GM21381 (cell line): ENCODE measurements around the gene ISG20L2.

Experiments
- ATAC-seq: cut with Tn5 transposase; IDR thresholded peaks from one replicate; pipeline ENCODE4 v1.9.1; 2021; ENCODE audit warnings: mild to moderate bottlenecking, moderate library complexity; ENCODE audit not compliant: unreplicated experiment

Gene ISG20L2

DNA sequence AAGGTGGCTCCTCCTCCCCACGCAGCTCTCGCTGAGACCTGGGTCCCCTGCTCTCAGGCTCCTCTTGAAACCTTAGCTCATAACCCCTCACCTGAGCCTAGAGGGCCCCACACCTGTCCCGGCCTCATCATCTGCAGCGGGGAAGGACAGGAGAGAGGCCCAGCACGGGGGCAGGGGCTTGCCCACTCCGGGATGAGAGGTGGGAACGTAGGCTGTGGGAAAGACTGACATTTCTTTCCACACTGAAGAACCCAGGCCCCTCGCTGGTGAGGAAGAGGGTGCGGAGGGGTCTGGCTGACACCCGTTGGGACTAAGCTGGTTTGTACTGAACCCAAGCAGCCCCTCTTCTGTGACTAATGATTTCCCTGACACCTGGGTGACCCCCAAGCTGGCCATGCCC lies 37.4 kb downstream of the ISG20L2 start:
- no peak for ATAC-seq

DNA sequence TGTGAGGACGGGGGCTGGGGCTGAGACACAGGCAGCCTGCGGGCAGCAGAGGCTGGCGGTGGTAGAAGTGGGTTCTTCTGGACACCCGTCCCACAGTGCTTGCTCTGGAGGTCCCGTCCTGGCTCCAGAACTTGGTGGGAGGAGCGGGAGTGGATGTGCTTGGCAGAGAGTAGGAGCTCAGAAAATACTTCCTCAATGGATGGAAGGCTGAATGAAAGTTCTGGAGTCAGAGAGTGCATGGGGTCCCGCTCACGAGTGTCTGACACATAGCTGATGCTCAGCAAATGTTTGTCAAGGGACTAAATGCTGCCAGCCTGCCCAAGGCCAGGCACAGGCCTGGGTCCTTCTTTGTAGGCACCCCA lies 37.9 kb downstream of the ISG20L2 start:
- no peak for ATAC-seq

DNA sequence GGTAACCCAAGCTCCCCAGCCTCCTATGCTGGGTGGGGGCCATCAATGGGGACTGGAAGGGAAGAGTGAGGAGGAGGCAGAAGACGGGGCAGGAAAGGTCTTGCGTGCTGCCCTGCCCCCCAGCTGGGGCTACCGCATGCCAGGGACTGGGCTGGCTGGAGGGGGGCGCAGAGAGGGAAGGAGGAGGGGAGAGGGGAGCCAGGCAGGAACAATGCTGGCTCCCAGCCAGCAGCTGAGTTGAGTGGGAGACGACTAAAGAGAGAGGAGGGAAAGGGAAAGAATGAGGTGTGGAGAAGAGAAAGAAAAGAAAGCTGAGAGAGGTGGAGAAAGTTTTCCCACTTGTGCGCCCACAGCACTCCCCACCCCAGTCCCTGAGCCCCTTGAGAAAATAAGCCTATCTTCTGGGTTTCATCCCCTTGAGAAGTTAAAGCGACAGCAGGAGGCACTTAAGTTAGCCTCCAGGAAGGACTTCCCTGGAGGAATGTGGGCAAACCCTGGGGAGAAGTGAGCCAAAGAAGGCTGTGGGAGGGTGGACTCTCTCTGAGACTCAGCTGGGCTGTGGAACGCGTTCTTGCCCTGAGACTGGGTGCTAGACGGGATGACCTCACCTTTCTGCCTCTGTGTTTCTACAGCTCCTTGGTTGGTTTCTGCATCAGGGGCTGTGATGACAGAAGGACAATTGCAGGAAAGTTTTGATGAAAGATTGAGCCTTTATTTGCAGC lies 38.5 kb downstream of the ISG20L2 start:
- ATAC-seq: no peak

DNA sequence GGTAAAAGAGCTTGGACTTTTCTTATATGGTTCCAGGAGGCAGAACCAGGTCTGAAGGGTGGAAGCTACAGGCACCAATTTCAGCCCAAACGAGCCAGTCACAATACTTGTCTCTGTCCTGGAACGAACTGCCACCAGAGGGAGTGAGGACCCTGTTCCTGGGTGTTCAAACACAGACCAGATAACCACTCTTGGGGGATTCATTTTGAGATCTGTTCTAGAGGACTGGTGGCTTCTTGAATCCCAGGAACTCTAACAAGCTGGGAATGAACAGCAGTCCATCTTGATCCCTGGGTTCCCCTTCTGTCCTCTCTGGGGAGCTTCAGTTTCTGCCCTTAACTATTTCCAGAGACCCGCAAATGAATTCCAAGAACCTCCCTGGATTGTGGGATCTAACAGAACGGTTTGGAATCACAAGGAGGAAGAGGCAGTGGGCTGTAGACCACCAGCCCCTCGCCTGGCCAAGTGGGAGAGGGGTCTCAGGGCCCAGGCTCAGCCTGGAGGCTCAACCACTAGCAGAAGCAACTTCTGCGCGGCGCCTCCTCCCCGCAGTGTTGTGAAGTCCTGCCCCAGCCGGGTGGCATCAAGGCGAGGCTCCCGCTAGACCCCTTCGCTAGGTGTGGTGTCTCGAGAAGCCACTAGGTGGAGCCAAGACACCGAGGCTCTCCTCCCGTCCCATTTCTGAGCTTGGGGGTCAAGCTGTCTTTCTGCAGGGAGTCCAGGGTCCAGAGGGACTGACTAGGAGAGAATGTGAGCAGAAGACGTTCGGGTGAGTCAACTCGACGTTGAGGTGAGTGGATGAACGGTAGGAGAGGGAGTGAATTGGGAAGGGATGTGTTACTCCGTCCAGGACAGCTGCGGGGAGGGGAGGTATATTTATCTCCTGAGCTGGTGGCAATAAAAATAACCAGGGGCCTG lies 39.3 kb downstream of the ISG20L2 start:
- ATAC-seq: peak; percentile 54

DNA sequence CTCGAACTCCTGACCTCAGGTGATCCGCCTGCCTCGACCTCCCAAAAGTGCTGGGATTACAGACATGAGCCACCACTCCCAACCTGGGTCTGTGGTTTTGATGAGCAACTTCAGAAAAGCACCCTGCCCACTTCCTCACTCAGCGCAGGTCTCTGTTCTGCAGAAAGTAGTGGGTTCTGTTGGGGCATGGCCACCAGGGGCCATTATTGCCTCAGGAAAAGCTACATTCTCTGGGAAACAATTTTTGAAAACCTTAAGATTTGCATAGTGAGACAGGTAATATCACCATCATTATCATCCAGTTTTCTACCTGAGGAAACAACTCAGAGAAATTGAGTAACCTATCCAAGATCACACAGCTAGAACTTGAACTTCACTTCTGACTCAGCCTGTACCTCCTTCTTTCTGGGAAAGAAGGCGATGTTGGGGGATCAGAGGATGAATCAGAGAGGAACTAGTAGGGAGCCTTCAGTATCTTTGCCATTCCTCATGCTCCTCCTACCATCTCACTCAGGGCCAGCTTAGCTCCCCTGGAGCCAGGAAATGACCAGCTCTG lies 44.3 kb downstream of the ISG20L2 start:
- ATAC-seq: no peak

DNA sequence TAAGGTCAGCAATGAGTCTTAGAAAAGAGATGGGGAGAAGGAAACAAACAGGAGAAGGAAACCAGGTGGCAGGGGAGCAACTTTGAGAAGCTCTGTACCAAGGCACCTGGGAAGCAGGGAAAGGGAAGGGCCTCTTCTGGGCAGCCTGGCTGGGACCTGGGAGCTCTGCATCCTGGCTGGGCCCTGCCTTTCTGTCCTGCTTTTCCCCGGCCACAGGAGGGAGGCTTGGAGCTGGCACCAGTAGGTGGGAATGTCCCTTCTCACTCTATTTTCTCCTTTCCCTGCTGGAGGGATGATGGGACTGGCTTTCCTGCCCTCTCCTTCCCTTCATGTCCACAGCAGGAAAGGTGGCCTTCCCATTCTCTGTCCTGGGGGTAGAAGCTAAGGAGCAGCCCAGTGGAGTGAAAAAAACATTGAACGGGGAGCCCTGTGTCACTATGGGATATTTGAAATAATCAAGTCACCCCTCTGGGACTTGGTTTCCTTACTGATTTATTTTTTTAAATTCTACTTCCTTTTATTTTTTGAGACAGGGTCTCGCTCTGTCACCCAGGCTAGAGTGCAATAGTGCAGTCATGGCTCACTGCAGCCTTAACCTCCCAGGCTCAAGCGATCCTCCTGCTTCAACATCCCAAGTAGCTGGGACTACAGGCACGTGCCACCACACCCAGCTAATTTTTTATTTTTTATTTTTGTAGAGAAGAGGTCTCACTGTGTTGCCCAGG lies 46.2 kb downstream of the ISG20L2 start:
- no peak for ATAC-seq

DNA sequence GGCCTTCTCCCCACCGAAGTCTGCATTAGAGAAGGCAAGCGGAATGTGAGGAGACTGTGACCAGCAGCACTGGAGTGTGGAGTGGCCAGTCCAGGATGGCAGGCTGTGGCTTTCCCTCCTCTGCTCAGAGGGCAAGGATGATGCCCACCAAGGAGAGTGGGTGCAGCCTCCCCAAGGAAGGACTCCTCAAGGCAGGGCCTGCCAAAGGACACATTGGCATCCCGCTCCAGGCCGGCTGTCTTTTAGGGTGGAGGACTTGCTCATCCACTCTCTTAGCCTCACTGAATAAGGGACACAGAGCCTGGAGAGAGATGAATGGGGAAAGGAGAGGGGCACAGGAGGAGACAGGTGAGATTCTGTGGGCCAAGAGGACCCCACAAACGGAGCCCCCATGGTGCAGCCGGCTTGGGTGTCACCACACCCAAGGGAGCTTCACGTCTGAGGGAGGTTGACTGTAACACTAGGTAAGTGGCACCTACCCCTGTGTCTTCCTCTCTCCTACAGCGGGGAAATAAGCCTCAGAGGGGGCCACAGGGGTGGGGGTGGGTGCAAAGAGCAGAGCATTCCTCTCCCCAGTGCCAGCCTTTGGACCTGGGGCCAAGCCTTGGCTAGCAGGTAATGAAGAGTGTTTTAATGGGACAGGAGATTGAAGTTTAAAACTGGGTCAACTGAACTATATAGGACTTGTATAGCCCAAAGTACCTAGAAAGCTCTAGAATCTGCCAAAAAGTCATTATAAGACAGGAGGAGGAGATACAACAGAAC lies 47.2 kb downstream of the ISG20L2 start:
- no peak for ATAC-seq

DNA sequence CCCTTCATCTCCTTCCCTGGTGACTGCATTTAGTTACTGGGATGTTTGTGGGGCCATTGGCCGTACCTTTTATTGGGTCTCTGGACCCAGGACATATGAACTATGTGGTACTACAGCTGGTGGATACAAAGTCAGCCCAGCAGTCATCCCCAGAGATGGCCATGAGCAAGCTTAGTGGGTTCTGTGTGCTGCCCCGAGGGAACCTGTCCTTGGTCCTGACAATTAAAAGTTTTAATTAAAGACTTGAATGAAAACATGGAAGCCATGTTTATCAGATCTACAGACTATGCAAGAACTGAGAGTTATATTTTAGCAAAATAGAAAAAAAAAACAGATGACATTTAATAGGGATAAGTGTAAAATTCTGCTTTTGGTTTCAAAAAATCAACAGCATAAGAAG lies 48.5 kb downstream of the ISG20L2 start:
- ATAC-seq: no peak

DNA sequence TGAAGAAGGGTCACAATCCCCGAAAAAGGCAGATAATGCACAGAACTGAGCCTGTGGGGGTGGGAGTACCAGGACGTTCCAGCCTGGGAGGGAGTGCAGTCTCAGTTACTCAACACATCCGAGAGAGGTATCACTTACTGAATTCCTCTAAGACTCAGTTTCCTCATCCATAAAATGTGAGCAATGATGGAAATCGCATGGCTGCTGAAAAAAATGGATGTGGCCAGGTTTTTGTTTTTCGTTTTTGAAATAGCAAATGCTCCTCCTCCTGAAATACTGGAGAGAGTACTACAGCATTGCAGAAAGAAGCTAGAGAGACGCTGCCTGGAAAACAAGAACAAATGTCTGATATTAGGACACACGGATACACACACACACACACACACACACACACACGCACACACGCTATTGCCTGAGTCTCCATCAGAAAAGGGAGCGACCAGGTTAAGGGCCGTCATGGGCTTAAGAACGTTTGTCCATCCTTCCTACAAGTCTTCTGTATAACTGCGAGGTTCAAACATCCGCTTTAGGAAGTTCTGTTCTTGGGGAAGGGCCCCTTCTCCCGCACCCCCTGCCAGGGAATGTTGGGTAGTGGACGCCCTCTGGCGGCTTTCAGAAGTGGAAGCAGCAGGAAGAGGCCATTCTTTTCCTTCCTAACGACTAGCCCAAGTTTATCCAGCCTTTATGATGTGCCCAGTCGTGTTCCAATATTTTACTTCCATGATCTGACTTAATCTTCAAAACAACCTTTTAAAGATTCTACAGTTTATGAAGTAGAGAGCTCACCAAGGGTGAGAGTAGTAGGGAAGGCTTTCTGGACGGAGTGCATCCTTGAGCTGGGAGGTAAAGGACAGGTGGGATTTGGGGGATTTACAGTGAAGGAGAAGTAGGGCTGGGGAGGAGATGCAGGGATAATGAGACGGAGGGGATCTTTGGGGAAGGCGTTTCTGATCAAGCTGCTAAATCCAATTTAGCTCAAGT lies 50.7 kb downstream of the ISG20L2 start:
- no peak for ATAC-seq

DNA sequence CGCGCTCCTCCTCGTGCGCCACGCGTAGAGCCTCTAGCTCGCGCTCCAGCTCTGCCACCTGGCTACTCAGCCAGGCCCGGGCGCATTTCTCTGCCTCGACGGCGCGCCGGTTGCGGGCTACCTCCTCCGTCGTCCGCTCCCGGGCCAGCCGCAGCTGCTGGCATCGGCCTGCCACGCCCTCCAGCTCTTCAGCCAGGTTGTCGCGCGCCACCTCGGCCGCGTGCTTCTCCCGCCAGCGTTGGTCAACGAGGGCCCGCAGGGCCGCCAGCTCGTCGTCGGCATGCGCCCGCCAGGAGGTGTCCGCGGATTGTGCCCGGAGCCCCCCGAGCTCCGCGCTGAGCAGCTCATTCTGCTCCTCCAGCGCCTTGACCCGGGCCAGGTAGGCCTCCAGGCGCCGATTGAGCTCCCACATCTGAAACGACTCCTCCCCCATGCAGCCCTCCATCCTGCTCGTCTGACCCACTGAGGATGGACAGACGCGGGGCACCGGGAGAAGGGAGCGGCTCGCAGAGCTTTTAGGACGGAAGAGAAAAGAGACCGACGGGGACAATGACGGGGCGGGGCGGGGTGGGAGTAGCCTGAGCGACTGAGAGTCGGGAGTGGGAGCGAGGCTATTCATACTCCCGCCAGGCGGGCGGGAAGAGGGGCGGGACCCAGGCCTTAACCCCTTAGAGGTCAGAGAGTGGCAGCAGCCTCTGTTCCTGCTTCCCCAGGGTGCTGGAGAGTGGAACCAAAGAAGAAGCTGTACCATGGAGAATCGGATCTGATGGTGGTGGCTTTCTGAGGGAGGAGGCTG lies 51.5 kb downstream of the ISG20L2 start, which contains the start of gene NES:
Gene NES, minus strand, starts transcription at position 588 of the 796 bp plus-strand sequence. Its CDS starts 143 bp downstream, at position 445.
- ATAC-seq: no peak

DNA sequence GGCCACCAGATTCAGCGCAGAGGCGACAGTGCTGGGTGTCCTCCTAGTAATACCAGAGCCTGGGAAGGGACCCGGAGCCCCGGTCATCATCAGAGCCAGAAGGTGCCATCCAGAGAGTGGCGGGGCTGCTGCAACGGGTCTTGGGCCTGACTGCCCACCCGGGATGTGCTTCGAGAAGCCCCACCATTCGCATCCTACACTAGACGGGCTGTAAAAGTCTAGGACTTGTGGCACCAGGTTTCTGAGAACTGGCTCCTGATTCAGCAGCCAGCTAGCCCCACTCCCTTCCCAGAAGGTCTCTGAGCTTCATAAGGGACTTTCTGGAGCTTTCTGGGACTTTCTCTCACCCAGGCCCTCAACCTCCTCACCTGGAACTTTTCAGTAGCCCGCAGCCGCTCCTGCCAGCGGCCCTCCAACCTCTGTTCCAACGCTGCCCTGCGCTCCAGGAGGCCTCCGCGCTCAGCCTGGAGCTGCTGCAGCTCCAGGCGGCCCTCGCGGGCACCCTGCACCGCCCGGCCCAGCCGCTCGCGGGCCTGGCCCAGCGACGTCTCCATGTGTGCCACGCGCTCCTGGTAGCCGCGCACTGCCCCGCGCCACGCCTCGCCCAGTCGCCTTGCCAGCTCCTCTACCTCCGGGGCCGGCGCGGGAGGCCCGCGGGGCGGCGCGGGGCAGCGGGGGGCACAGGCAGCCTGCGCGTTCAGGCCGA lies 52.3 kb downstream of the ISG20L2 start:
- ATAC-seq: no peak

DNA sequence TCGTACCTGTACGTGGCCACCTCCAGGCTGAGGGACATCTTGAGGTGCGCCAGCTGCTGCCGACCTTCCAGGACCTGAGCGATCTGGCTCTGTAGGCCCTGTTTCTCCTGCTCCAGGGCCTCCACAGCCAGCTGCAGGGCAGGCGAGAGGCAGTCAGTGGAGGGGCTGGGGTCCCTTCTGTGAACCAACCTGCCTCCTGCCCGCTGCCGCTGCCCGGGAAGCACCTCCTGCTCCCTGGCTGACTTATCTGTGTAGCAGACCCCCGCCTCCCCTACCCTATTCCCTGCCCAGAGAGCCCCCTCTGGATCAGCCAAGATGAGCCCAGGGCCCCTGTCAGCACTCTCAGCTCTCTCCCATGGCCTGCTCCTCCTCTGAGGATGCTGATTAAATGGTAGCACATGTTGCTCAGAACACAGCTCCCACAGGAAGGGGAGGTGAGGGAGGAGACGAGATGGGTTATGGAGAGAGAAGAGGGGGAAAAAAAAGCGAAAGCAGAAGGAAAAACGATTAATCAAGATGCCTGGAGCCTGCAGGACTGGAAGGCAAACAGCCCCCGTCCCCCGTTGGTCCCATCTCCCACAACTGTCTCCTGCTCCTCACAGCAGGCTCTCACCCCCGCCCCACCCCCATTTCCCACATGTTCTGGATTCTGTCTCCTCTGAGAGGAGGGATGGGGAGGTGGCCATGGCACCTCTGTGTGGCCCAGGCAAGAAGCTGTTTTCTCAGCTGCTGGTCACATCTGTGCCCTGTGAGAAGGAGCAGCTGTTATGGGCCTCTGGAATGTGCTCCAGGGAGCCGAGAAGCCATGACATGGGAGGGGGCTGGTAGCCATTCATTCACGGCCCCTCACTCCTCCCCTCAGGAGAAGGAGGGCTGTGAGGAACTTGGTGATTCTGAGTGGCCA lies 53.1 kb downstream of the ISG20L2 start:
- ATAC-seq: no peak

DNA sequence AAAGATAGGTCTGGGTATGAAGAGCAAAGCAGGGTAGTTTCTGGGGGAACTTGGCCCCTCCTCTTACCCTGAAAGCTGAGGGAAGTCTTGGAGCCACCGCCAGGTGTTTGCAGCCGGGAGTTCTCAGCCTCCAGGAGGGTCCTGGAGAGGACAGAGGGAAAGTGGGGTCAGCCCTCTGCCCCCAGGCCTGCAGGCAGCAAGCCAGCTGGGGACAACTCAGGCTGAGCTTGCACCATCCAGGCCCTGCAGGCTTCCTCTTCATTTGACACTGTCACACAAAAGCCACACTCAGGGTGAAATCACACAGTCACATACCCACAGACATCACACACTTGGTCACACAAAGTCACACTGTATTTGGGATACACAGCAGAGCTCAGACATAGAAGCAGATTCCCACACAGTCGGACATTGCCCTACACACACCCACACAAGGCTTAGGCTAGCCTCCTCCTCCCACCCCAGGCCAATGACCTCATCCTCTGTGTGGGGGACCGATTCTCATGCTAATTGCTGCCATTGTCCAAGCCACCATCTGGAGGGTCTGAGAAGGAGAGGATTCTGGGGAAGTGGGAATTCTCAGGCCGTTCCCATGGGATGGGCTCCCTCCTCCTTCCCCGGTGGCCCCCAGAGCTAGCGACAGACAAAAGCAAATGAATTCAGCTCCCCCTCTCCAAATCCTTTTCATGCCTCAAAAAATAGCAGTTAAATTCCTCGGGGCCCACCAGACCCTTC lies 55.0 kb downstream of the ISG20L2 start:
- ATAC-seq: no peak
